Mammary epithelial cell (primary cell): ENCODE results near the gene ZSCAN25.

ENCODE experiments used
- CTCF ChIP-seq, 2 donors: IDR thresholded peaks in 1 of 2; conservative IDR thresholded peaks in 1 of 2; 2 replicates each; pipeline ENCODE4 v1.5.1; 2011 to 2012; ENCODE audit warnings: inconsistent platforms in 2 of 2, low read length in 2 of 2, mild to moderate bottlenecking in 2 of 2, control low read depth in 1 of 2, low read depth in 1 of 2; ENCODE audit not compliant: insufficient read depth in 1 of 2; ENCODE audit errors: extremely low read depth in 1 of 2
- EZH2 ChIP-seq: IDR thresholded peaks from 2 replicates; pipeline ENCODE4 v1.6.1; 2012; ENCODE audit warnings: low read length, inconsistent platforms, borderline replicate concordance

GRCh38 chr7:99618726-99619125, 2.0 kb downstream of the ZSCAN25 start:
- TF ChIP-seq CTCF (conservative IDR thresholded peaks at IDR 0.05 in 1 of 2, IDR thresholded peaks at IDR 0.05 in 1 of 2; ENCODE audit: extremely low read depth in 1 of 2, insufficient read depth in 1 of 2, low read depth in 1 of 2, low read length in 2 of 2), result no peak
- no peak for TF ChIP-seq EZH2
